Measurements from ENCODE around the gene NTRK3. TPM values are rescaled to one million over a fixed set of nuclear protein-coding genes. Genes with fewer than 3 reads are reported as not detected.
A peak's percentile ranks its signal among the peaks of the same experiment; 100 is the strongest.

NTRK3 gene
- total and polyA plus RNA-seq, 2 of the 8 experiments (the other 6 are each of a cell fraction or from before 2014, with no cell fraction given) = 4.5 to 6.8 TPM

- no peak for DNase-seq (ENCODE audit: low read depth in 1 of 2, low spot score in 2 of 2)
- H3K4me3 ChIP-seq (ENCODE audit: extremely low read depth in 1 of 4, insufficient read depth in 2 of 4, low read depth in 3 of 4, low read length in 4 of 4) = no peak overlapping the region
- WGBS, 2 experiments (ENCODE audit: extremely low coverage in 1 of 2, insufficient coverage in 1 of 2, insufficient read length in 1 of 2, insufficient replicate concordance in 2 of 2, low coverage in 1 of 2, low lambda C conversion rate in 2 of 2, missing lambda C conversion rate in 1 of 2) = 85% methylated on average over 3 of the region's 3 CpGs; no CpG with 5 or more reads in 1 of the 2 experiments
Measured at GRCh38 chr15:88067331-88067685, 189.2 kb downstream of the NTRK3 start.

More at GRCh38 chr15:88067331-88067685, 189.2 kb downstream of the NTRK3 start:
- Histone ChIP-seq H2BK5ac (ENCODE audit: low read depth, low read length) (no peak overlapping the region), H3K4ac (replicated peaks; ENCODE audit: insufficient read length, low read depth, low read length) (no peak overlapping the region), H4K8ac (ENCODE audit: extremely low read depth, insufficient read depth, low read length) (no peak overlapping the region), H3K79me1 (ENCODE audit: low read depth, low read length) (no peaks in the 10 kb centered on the region), H3K36me3 (ENCODE audit: control insufficient read depth in 2 of 4, insufficient read depth in 4 of 4, low read length in 3 of 4) (no peaks in the 10 kb centered on the region), H2BK120ac (replicated peaks; ENCODE audit: low read depth, low read length) (no peak overlapping the region), H4K20me1 (replicated peaks in 1 of 2; ENCODE audit: control insufficient read depth in 1 of 2, insufficient read depth in 2 of 2, low read length in 2 of 2) (no peaks in the 10 kb centered on the region), H2AK5ac (ENCODE audit: low read depth, low read length) (no peak overlapping the region), H2AFZ (ENCODE audit: low read length) (no peak overlapping the region), H2BK15ac (ENCODE audit: low read length) (no peak overlapping the region), H3K9me3 (ENCODE audit: insufficient read depth in 2 of 2, low read depth in 1 of 2, low read length in 1 of 2) (no peaks in the 10 kb centered on the region), H3K4me1 (replicated peaks in 1 of 4; ENCODE audit: control insufficient read depth in 3 of 4, insufficient read depth in 4 of 4, low read length in 3 of 4) (peaks cover 1 to 8% (median 5%) of the 10 kb centered on the region in 4 experiments; a peak in 5 of 7 replicates), H2BK20ac (ENCODE audit: low read length) (0 out of 2 replicates have a peak overlapping the region, but pooled peaks have one; percentile 15), H2BK12ac (ENCODE audit: low read depth, low read length) (no peak overlapping the region), H3K23me2 (ENCODE audit: low read depth, low read length) (no peaks in the 10 kb centered on the region), H3K9ac (replicated peaks in 1 of 4; ENCODE audit: extremely low read depth in 1 of 4, low read depth in 3 of 4, low read length in 3 of 4) (no peak overlapping the region), H4K5ac (ENCODE audit: insufficient read length, low read depth, low read length) (no peak overlapping the region), H3K79me2 (ENCODE audit: control insufficient read depth in 1 of 2, insufficient read depth in 2 of 2, low read length in 2 of 2) (no peaks in the 10 kb centered on the region), H3K56ac (replicated peaks; ENCODE audit: insufficient read length, low read depth, low read length) (no peak overlapping the region), H3K14ac (ENCODE audit: insufficient read length) (no peak overlapping the region), H4K91ac (replicated peaks; ENCODE audit: insufficient read length, low read length) (no peak overlapping the region), H3K4me2 (ENCODE audit: insufficient read depth in 1 of 2, low read depth in 2 of 2, low read length in 2 of 2) (no peak overlapping the region), H3K18ac (ENCODE audit: extremely low read depth, low read length) (no peak overlapping the region), H3K23ac (ENCODE audit: insufficient read length) (no peak overlapping the region), H3K27ac (ENCODE audit: low read depth, low read length) (no peak overlapping the region), H3K27me3 (replicated peaks in 1 of 4; ENCODE audit: control insufficient read depth in 3 of 4, extremely low read depth in 1 of 4, insufficient read depth in 3 of 4, low read length in 3 of 4) (no peaks in the 10 kb centered on the region)
- ChIA-PET CTCF (ENCODE audit: partially characterized antibody) (no interaction called here), POLR2A (ENCODE audit: partially characterized antibody) (no interaction called here)
- TF ChIP-seq NANOG (IDR thresholded peaks at IDR 0.05; ENCODE audit: insufficient read depth, low read depth, low read length, poor library complexity, severe bottlenecking) = no peak
- no peak for TF ChIP-seq RXRA (IDR thresholded peaks at IDR 0.05; ENCODE audit: insufficient read depth, low read depth, low read length)
- no peak for TF ChIP-seq JUND (IDR thresholded peaks at IDR 0.05; ENCODE audit: low read length)
- TF ChIP-seq HDAC6 (IDR thresholded peaks at IDR 0.05; ENCODE audit: low read depth, low read length) = no peak
- TF ChIP-seq SUZ12 (IDR thresholded peaks at IDR 0.05; ENCODE audit: low read length) = no peak
- TF ChIP-seq PHF8 (conservative IDR thresholded peaks at IDR 0.05; ENCODE audit: low read depth, low read length) = no peak
- no peak for TF ChIP-seq GTF2F1 (IDR thresholded peaks at IDR 0.05; ENCODE audit: borderline replicate concordance, low read depth, low read length)
- TF ChIP-seq RFX5 (IDR thresholded peaks at IDR 0.05; ENCODE audit: borderline replicate concordance, low read depth, low read length) = no peak
- TF ChIP-seq YY1 (IDR thresholded peaks at IDR 0.05; ENCODE audit: low read depth, low read length) = no peak
- no peak for TF ChIP-seq E2F6 (IDR thresholded peaks at IDR 0.05)
- no peak for TF ChIP-seq EZH2 (IDR thresholded peaks at IDR 0.05; ENCODE audit: low read depth, low read length, severe bottlenecking)
- no peak for TF ChIP-seq POLR2AphosphoS5 (IDR thresholded peaks at IDR 0.05; ENCODE audit: low read depth, low read length)
- no peak for TF ChIP-seq SRF (IDR thresholded peaks at IDR 0.05; ENCODE audit: low read depth, low read length)
- no peak for FAIRE-seq
